Progenitor cell of endocrine pancreas (in vitro differentiated cells): ENCODE data around the gene SMARCB1. TPM values are rescaled to one million over a fixed set of nuclear protein-coding genes. Genes with fewer than 3 reads are reported as not detected.

Experiments
- DNase-seq: peaks from one replicate; pipeline ENCODE4 v3.0.0; 2021; ENCODE audit warnings: low spot score; ENCODE audit not compliant: unreplicated experiment
- H3K27ac Mint-ChIP-seq: 2 replicates; pipeline ENCODE4 v1.8.0; 2021; ENCODE audit warnings: mild to moderate bottlenecking, moderate library complexity, mixed read lengths
- H3K27me3 Mint-ChIP-seq: 2 replicates; pipeline ENCODE4 v1.8.0; 2021; ENCODE audit warnings: mixed read lengths
- H3K36me3 Mint-ChIP-seq: 2 replicates; pipeline ENCODE4 v1.8.0; 2022; ENCODE audit warnings: mixed read lengths; ENCODE audit not compliant: insufficient read depth
- H3K4me1 Mint-ChIP-seq: 2 replicates; pipeline ENCODE4 v1.8.0; 2021; ENCODE audit warnings: low read depth, mixed read lengths
- H3K4me3 Mint-ChIP-seq: 2 replicates; pipeline ENCODE4 v1.8.0; 2021; ENCODE audit warnings: low read depth, mild to moderate bottlenecking, moderate library complexity, mixed read lengths
- H3K9me3 Mint-ChIP-seq: 2 replicates; pipeline ENCODE4 v1.8.0; 2021; ENCODE audit warnings: low read depth, mixed read lengths
- total RNA-seq: library from RNA; stranded (reverse); gene quantifications from 2 replicates; pipeline ENCODE4 v1.2.1, GENCODE V29; 2021
- TF ChIP-seq, protein P1 (sequence below): fragments of 200-600 bp; sonication (generic); IDR thresholded peaks from one replicate; pipeline ENCODE4 v1.5.0; 2021; ENCODE audit warnings: antibody characterized with exemption, mild to moderate bottlenecking; ENCODE audit not compliant: unreplicated experiment

SMARCB1 gene
- total RNA-seq, 1 donor from 2014 or later, result 195 TPM

DNA sequence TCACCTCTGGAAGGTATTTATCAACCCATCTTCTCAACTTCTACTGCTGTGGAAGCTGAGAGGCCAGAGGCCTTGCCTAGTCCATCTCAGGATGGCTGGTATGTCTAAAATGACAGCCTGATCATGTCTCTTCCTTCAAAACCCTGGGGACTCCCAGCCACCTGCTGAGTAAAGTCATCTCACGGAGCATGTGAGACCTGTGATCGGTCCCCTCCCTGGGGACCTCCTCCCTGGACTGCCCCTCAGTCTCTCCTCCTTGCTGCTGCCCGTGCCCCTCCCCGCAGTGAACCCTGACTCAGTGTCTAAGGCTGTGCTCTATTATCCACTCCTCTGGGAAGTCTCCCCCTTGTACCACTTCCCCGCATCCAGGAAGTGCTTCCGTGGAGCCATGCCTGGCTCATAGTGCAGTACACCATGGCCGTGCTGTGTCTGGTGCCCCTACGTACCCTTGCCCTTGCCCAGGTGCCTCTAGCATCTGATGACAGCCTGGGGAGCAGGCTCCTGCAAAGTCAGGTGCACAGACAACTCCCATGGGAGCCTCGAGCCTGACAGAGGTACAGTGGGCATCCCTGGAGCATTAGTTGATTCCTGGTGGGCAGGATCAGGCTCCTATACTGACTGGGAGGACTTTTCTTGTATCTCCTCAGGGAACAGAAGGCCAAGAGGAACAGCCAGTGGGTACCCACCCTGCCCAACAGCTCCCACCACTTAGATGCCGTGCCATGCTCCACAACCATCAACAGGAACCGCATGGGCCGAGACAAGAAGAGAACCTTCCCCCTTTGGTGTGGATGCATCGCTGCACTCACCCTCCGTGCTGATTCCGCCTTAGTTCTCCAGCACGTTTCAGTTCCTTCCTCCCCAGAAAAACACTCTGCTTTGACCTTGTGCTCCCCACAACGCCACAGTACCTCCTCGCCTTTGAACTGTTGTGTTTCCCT is 13.8 kb downstream of the SMARCB1 start:
- no peak overlapping the region for H3K4me3 Mint-ChIP-seq
- DNase-seq, result no peak
- no peaks in the 10 kb centered on the region for H3K9me3 Mint-ChIP-seq
- peaks cover 6% of the 10 kb centered on the region for H3K4me1 Mint-ChIP-seq
- H3K27me3 Mint-ChIP-seq, result no peaks in the 10 kb centered on the region
- no peak overlapping the region for H3K27ac Mint-ChIP-seq
- H3K36me3 Mint-ChIP-seq, result peaks cover 44% of the 10 kb centered on the region
- TF ChIP-seq, protein P1, sequence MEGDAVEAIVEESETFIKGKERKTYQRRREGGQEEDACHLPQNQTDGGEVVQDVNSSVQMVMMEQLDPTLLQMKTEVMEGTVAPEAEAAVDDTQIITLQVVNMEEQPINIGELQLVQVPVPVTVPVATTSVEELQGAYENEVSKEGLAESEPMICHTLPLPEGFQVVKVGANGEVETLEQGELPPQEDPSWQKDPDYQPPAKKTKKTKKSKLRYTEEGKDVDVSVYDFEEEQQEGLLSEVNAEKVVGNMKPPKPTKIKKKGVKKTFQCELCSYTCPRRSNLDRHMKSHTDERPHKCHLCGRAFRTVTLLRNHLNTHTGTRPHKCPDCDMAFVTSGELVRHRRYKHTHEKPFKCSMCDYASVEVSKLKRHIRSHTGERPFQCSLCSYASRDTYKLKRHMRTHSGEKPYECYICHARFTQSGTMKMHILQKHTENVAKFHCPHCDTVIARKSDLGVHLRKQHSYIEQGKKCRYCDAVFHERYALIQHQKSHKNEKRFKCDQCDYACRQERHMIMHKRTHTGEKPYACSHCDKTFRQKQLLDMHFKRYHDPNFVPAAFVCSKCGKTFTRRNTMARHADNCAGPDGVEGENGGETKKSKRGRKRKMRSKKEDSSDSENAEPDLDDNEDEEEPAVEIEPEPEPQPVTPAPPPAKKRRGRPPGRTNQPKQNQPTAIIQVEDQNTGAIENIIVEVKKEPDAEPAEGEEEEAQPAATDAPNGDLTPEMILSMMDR, result no peak

- no peak overlapping the region for H3K27ac Mint-ChIP-seq
- H3K4me1 Mint-ChIP-seq, result peaks cover 6% of the 10 kb centered on the region
- peaks cover 47% of the 10 kb centered on the region for H3K36me3 Mint-ChIP-seq
- no peak overlapping the region for H3K4me3 Mint-ChIP-seq
- TF ChIP-seq, protein P1, result no peak
- no peaks in the 10 kb centered on the region for H3K9me3 Mint-ChIP-seq
- H3K27me3 Mint-ChIP-seq, result no peaks in the 10 kb centered on the region
- DNase-seq, result no peak
Measured at GRCh38 chr22:23801238-23801821, 14.6 kb downstream of the SMARCB1 start.

GRCh38 chr22:23801886-23802377 is 15.2 kb downstream of the SMARCB1 start:
- Mint-ChIP-seq H3K9me3 (no peaks in the 10 kb centered on the region), H3K27ac (no peak overlapping the region), H3K4me1 (peaks cover 6% of the 10 kb centered on the region), H3K36me3 (peaks cover 44% of the 10 kb centered on the region), H3K4me3 (no peak overlapping the region), H3K27me3 (no peaks in the 10 kb centered on the region)
- DNase-seq, result no peak
- TF ChIP-seq, protein P1, result no peak

DNA sequence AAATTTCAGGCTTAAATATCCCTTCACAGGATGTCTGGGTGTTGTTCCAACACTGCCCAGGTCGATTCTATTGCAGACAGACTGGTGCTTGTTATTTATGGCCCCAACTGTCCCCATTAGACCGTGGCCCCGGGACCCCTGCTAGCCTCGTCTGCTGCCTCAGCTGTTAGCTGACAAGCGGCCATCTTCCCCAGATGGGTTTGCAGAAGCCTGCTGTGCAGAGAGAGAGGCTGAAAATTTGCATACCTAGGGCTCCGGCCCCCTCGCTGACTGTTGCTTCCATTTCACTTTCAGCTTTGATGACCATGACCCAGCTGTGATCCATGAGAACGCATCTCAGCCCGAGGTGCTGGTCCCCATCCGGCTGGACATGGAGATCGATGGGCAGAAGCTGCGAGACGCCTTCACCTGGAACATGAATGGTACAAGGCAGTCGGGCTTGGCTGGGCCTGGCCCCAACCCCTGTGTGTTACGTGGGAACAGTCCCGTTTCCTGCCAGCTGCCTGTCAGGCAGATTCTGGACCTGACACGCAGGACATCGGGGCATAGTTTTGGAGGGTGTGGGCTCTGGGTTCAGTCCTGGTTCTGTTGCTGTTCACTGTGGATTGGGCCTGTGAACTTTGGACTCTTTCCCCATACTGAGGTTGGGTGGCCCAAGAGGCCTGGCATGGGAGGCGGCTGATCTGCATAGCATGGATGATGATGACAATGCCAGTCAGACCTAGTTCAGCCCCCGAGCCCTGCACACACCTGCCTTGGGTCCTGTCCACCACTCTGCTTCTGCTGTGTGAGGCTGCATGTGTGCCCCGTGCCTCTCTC is 16.4 kb downstream of the SMARCB1 start:
- Mint-ChIP-seq H3K4me3 (no peak overlapping the region), H3K27ac (peak overlapping the region; percentile 56), H3K36me3 (peaks cover 46% of the 10 kb centered on the region), H3K9me3 (no peaks in the 10 kb centered on the region), H3K4me1 (peaks cover 6% of the 10 kb centered on the region), H3K27me3 (no peaks in the 10 kb centered on the region)
- no peak for DNase-seq
- TF ChIP-seq, protein P1, result no peak
